ENCODE data around the gene CCNE1.
A peak's percentile ranks its signal among the peaks of the same experiment; 100 is the strongest.

CCNE1 gene

GRCh38 chr19:29844891-29845573 lies 33.2 kb downstream of the CCNE1 start (continued):
- TF ChIP-seq, protein P1, sequence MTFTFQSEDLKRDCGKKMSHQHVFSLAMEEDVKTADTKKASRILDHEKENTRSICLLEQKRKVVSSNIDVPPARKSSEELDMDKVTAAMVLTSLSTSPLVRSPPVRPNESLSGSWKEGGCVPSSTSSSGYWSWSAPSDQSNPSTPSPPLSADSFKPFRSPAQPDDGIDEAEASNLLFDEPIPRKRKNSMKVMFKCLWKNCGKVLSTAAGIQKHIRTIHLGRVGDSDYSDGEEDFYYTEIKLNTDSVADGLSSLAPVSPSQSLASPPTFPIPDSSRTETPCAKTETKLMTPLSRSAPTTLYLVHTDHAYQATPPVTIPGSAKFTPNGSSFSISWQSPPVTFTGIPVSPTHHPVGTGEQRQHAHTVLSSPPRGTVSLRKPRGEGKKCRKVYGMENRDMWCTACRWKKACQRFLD (tag by site-specific recombination; IDR thresholded peaks at IDR 0.05) = no peak
- TF ChIP-seq ZNF548 (tag by site-specific recombination; IDR thresholded peaks at IDR 0.05) = no peak
- no peak for TF ChIP-seq SALL2 (tag by site-specific recombination; IDR thresholded peaks at IDR 0.05; ENCODE audit: borderline replicate concordance)
- no peak for TF ChIP-seq ZNF510 (tag by site-specific recombination; IDR thresholded peaks at IDR 0.05; ENCODE audit: insufficient replicate concordance)
- 0 out of 2 replicates have a peak, but pooled peaks have one; percentile 11 for TF ChIP-seq ZNF518A (tag by site-specific recombination; conservative IDR thresholded peaks at IDR 0.05; ENCODE audit: low read depth)
- peak; percentile 31; the same call in 1 of the 2 replicates for TF ChIP-seq BCL11A (tag by site-specific recombination; IDR thresholded peaks at IDR 0.05; ENCODE audit: low read depth)
- TF ChIP-seq, protein P2, sequence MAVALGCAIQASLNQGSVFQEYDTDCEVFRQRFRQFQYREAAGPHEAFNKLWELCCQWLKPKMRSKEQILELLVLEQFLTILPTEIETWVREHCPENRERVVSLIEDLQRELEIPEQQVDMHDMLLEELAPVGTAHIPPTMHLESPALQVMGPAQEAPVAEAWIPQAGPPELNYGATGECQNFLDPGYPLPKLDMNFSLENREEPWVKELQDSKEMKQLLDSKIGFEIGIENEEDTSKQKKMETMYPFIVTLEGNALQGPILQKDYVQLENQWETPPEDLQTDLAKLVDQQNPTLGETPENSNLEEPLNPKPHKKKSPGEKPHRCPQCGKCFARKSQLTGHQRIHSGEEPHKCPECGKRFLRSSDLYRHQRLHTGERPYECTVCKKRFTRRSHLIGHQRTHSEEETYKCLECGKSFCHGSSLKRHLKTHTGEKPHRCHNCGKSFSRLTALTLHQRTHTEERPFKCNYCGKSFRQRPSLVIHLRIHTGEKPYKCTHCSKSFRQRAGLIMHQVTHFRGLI (tag by site-specific recombination; IDR thresholded peaks at IDR 0.05) = 0 out of 2 replicates have a peak, but pooled peaks have one; percentile 18
- TF ChIP-seq ZSCAN16 (tag by site-specific recombination; IDR thresholded peaks at IDR 0.05) = 0 out of 2 replicates have a peak, but pooled peaks have one; percentile 31
- no peak; the same call in 1 of the 2 replicates for TF ChIP-seq ZBTB6 (tag by site-specific recombination; IDR thresholded peaks at IDR 0.05)
- TF ChIP-seq REPIN1 (tag by site-specific recombination; IDR thresholded peaks at IDR 0.05; ENCODE audit: low read depth) = no peak; the same call in 1 of the 2 replicates
- TF ChIP-seq, protein P3, sequence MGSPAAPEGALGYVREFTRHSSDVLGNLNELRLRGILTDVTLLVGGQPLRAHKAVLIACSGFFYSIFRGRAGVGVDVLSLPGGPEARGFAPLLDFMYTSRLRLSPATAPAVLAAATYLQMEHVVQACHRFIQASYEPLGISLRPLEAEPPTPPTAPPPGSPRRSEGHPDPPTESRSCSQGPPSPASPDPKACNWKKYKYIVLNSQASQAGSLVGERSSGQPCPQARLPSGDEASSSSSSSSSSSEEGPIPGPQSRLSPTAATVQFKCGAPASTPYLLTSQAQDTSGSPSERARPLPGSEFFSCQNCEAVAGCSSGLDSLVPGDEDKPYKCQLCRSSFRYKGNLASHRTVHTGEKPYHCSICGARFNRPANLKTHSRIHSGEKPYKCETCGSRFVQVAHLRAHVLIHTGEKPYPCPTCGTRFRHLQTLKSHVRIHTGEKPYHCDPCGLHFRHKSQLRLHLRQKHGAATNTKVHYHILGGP (tag by site-specific recombination; IDR thresholded peaks at IDR 0.05) = no peak
- TF ChIP-seq, protein P4, sequence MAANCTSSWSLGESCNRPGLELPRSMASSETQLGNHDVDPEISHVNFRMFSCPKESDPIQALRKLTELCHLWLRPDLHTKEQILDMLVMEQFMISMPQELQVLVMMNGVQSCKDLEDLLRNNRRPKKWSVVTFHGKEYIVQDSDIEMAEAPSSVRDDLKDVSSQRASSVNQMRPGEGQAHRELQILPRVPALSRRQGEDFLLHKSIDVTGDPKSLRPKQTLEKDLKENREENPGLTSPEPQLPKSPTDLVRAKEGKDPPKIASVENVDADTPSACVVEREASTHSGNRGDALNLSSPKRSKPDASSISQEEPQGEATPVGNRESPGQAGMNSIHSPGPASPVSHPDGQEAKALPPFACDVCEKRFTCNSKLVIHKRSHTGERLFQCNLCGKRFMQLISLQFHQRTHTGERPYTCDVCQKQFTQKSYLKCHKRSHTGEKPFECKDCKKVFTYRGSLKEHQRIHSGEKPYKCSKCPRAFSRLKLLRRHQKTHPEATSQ (tag by site-specific recombination; IDR thresholded peaks at IDR 0.05) = peak; percentile 39; the same call in 1 of the 2 replicates
- TF ChIP-seq, protein P5, sequence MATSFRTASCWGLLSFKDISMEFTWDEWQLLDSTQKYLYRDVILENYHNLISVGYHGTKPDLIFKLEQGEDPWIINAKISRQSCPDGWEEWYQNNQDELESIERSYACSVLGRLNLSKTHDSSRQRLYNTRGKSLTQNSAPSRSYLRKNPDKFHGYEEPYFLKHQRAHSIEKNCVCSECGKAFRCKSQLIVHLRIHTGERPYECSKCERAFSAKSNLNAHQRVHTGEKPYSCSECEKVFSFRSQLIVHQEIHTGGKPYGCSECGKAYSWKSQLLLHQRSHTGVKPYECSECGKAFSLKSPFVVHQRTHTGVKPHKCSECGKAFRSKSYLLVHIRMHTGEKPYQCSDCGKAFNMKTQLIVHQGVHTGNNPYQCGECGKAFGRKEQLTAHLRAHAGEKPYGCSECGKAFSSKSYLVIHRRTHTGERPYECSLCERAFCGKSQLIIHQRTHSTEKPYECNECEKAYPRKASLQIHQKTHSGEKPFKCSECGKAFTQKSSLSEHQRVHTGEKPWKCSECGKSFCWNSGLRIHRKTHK (tag by site-specific recombination; IDR thresholded peaks at IDR 0.05) = no peak
- no peak for TF ChIP-seq ZNF639 (tag by site-specific recombination; IDR thresholded peaks at IDR 0.05)
- TF ChIP-seq SCRT1 (tag by site-specific recombination; IDR thresholded peaks at IDR 0.05; ENCODE audit: borderline replicate concordance) = no peak
- TF ChIP-seq HOXA7 (CRISPR knock-in tag; IDR thresholded peaks at IDR 0.05; ENCODE audit: borderline replicate concordance) = no peak
- no peak for TF ChIP-seq ZNF239 (tag by site-specific recombination; IDR thresholded peaks at IDR 0.05)
- TF ChIP-seq, protein P6, sequence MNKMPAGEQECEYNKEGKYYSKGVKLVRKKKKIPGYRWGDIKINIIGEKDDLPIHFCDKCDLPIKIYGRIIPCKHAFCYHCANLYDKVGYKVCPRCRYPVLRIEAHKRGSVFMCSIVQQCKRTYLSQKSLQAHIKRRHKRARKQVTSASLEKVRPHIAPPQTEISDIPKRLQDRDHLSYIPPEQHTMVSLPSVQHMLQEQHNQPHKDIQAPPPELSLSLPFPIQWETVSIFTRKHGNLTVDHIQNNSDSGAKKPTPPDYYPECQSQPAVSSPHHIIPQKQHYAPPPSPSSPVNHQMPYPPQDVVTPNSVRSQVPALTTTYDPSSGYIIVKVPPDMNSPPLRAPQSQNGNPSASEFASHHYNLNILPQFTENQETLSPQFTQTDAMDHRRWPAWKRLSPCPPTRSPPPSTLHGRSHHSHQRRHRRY (tag by site-specific recombination; IDR thresholded peaks at IDR 0.05) = peak; percentile 61; the same call in 1 of the 2 replicates
- TF ChIP-seq ZNF362 (tag by site-specific recombination; IDR thresholded peaks at IDR 0.05) = no peak
- peak; percentile 96 for TF ChIP-seq ZFP37 (tag by site-specific recombination; IDR thresholded peaks at IDR 0.05)

Measured in HEK293 (cell line).